ENCODE measurements around the gene APOA4. TPM values are rescaled to one million over a fixed set of nuclear protein-coding genes. Genes with fewer than 3 reads are reported as not detected.

APOA4 gene
- polyA plus RNA-seq, 1 donor from 2014 or later = not detected

DNA sequence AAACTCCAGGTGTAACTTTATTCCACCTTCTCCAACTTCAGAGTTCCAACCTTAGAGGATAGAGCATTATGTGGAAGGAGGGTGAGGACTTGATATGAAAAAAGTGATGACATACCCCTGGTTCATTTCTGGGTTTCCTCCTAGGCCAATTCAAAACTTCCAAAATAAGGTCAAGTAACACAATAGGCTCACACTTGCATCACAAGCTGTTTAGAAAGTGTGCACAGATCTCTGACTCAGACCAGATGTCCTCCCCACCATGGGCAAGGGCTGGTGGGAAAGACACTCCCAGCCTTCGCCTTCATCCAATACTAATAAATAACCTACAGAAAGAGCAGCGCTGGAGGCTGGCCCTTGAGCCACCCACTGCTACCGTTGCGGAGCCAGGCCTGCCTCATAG, 44.5 kb downstream of the APOA4 start:
- no peaks in the 10 kb centered on the region for H3K9me2 ChIP-seq (ENCODE audit: insufficient read depth, low read length)
- no peak overlapping the region for H3K27ac ChIP-seq (ENCODE audit: low read length)
- no peaks in the 10 kb centered on the region for H3K79me2 ChIP-seq (replicated peaks; ENCODE audit: insufficient read depth, low read length)
- TF ChIP-seq POLR2AphosphoS5 (IDR thresholded peaks at IDR 0.05) = no peak
- TF ChIP-seq, protein P1, sequence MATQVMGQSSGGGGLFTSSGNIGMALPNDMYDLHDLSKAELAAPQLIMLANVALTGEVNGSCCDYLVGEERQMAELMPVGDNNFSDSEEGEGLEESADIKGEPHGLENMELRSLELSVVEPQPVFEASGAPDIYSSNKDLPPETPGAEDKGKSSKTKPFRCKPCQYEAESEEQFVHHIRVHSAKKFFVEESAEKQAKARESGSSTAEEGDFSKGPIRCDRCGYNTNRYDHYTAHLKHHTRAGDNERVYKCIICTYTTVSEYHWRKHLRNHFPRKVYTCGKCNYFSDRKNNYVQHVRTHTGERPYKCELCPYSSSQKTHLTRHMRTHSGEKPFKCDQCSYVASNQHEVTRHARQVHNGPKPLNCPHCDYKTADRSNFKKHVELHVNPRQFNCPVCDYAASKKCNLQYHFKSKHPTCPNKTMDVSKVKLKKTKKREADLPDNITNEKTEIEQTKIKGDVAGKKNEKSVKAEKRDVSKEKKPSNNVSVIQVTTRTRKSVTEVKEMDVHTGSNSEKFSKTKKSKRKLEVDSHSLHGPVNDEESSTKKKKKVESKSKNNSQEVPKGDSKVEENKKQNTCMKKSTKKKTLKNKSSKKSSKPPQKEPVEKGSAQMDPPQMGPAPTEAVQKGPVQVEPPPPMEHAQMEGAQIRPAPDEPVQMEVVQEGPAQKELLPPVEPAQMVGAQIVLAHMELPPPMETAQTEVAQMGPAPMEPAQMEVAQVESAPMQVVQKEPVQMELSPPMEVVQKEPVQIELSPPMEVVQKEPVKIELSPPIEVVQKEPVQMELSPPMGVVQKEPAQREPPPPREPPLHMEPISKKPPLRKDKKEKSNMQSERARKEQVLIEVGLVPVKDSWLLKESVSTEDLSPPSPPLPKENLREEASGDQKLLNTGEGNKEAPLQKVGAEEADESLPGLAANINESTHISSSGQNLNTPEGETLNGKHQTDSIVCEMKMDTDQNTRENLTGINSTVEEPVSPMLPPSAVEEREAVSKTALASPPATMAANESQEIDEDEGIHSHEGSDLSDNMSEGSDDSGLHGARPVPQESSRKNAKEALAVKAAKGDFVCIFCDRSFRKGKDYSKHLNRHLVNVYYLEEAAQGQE (IDR thresholded peaks at IDR 0.05; ENCODE audit: borderline replicate concordance) = no peak
- TF ChIP-seq EZH2 (IDR thresholded peaks at IDR 0.05; ENCODE audit: borderline replicate concordance, insufficient read depth, low read length, poor library complexity, severe bottlenecking) = no peak
- TF ChIP-seq TAF1 (IDR thresholded peaks at IDR 0.05; ENCODE audit: low read depth) = no peak
- TF ChIP-seq RAD21 (conservative IDR thresholded peaks at IDR 0.05) = no peak
- no peak for TF ChIP-seq MXI1 (conservative IDR thresholded peaks at IDR 0.05; ENCODE audit: poor library complexity, severe bottlenecking)
- TF ChIP-seq SMC3 (conservative IDR thresholded peaks at IDR 0.05; ENCODE audit: poor library complexity) = no peak
- TF ChIP-seq, protein P2, sequence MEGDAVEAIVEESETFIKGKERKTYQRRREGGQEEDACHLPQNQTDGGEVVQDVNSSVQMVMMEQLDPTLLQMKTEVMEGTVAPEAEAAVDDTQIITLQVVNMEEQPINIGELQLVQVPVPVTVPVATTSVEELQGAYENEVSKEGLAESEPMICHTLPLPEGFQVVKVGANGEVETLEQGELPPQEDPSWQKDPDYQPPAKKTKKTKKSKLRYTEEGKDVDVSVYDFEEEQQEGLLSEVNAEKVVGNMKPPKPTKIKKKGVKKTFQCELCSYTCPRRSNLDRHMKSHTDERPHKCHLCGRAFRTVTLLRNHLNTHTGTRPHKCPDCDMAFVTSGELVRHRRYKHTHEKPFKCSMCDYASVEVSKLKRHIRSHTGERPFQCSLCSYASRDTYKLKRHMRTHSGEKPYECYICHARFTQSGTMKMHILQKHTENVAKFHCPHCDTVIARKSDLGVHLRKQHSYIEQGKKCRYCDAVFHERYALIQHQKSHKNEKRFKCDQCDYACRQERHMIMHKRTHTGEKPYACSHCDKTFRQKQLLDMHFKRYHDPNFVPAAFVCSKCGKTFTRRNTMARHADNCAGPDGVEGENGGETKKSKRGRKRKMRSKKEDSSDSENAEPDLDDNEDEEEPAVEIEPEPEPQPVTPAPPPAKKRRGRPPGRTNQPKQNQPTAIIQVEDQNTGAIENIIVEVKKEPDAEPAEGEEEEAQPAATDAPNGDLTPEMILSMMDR (IDR thresholded peaks at IDR 0.05; ENCODE audit: poor library complexity, severe bottlenecking) = no peak
- TF ChIP-seq EP300 (conservative IDR thresholded peaks at IDR 0.05; ENCODE audit: poor library complexity, severe bottlenecking) = no peak
- no peaks in the 10 kb centered on the region for H3K36me3 ChIP-seq (ENCODE audit: insufficient read depth, low read length)
- H3F3A ChIP-seq (ENCODE audit: insufficient read depth, low read length, poor library complexity, severe bottlenecking) = no peaks in the 10 kb centered on the region
- no peak overlapping the region for H3K4me3 ChIP-seq (ENCODE audit: low read length)
- no peaks in the 10 kb centered on the region for H3K27me3 ChIP-seq (ENCODE audit: insufficient read depth, low read depth, low read length)
- no peaks in the 10 kb centered on the region for H3K9me3 ChIP-seq (ENCODE audit: low read length)
- H3K4me2 ChIP-seq (ENCODE audit: low read length) = no peak overlapping the region
- no peak overlapping the region for H2AFZ ChIP-seq (ENCODE audit: low read depth, low read length)
- H4K20me1 ChIP-seq (ENCODE audit: insufficient read depth) = no peaks in the 10 kb centered on the region
- H3K9ac ChIP-seq (ENCODE audit: low read length) = no peak overlapping the region

GRCh38 chr11:116777056-116777455, 46.0 kb downstream of the APOA4 start:
- Histone ChIP-seq H4K20me1 (ENCODE audit: insufficient read depth) (no peaks in the 10 kb centered on the region), H3K4me3 (ENCODE audit: low read length) (no peak overlapping the region), H3K9ac (ENCODE audit: low read length) (no peak overlapping the region), H3F3A (ENCODE audit: insufficient read depth, low read length, poor library complexity, severe bottlenecking) (no peaks in the 10 kb centered on the region), H3K36me3 (ENCODE audit: insufficient read depth, low read length) (no peaks in the 10 kb centered on the region), H3K27me3 (ENCODE audit: insufficient read depth, low read depth, low read length) (no peaks in the 10 kb centered on the region), H3K27ac (ENCODE audit: low read length) (no peak overlapping the region), H3K9me3 (ENCODE audit: low read length) (no peaks in the 10 kb centered on the region), H3K9me2 (ENCODE audit: insufficient read depth, low read length) (no peaks in the 10 kb centered on the region), H2AFZ (ENCODE audit: low read depth, low read length) (no peak overlapping the region), H3K4me2 (ENCODE audit: low read length) (no peak overlapping the region), H3K79me2 (replicated peaks; ENCODE audit: insufficient read depth, low read length) (peaks cover 2% of the 10 kb centered on the region)
- TF ChIP-seq, protein P2 (IDR thresholded peaks at IDR 0.05; ENCODE audit: poor library complexity, severe bottlenecking) = no peak
- TF ChIP-seq RAD21 (conservative IDR thresholded peaks at IDR 0.05) (no peak), SMC3 (conservative IDR thresholded peaks at IDR 0.05; ENCODE audit: poor library complexity) (no peak), POLR2AphosphoS5 (IDR thresholded peaks at IDR 0.05) (no peak), EZH2 (IDR thresholded peaks at IDR 0.05; ENCODE audit: borderline replicate concordance, insufficient read depth, low read length, poor library complexity, severe bottlenecking) (no peak), MXI1 (conservative IDR thresholded peaks at IDR 0.05; ENCODE audit: poor library complexity, severe bottlenecking) (no peak), TAF1 (IDR thresholded peaks at IDR 0.05; ENCODE audit: low read depth) (no peak), EP300 (conservative IDR thresholded peaks at IDR 0.05; ENCODE audit: poor library complexity, severe bottlenecking) (no peak)
- TF ChIP-seq, protein P1 (IDR thresholded peaks at IDR 0.05; ENCODE audit: borderline replicate concordance) = no peak
